GM12873 (cell line): ENCODE results near the gene UBE2G2.

Experiments used
- CTCF ChIP-seq: IDR thresholded peaks from 2 replicates; pipeline ENCODE4 v1.5.1; 2012; ENCODE audit warnings: low read depth, mild to moderate bottlenecking, moderate library complexity, low read length, control low read depth; ENCODE audit not compliant: insufficient read depth; ENCODE audit errors: missing control alignments

Gene UBE2G2

GRCh38 chr21:44834231-44834950 lies 32.8 kb upstream of the UBE2G2 start:
- TF ChIP-seq CTCF = no peak

- no peak for TF ChIP-seq CTCF
These were observed 32.0 kb upstream of the UBE2G2 start for GRCh38 chr21:44833663-44834062.

- TF ChIP-seq CTCF = no peak
These were observed 29.7 kb upstream of the UBE2G2 start for GRCh38 chr21:44831227-44831860.

- TF ChIP-seq CTCF = no peak
These were observed 28.0 kb upstream of the UBE2G2 start for GRCh38 chr21:44829507-44830092.

- TF ChIP-seq CTCF = no peak
These were observed 26.9 kb upstream of the UBE2G2 start for GRCh38 chr21:44828362-44829056.

GRCh38 chr21:44823179-44823660 lies 21.6 kb upstream of the UBE2G2 start:
- no peak for TF ChIP-seq CTCF
